Fibroblast of skin of back (primary cell): Measurements from ENCODE around the gene ETHE1. TPM values are rescaled to one million over a fixed set of nuclear protein-coding genes. Genes with fewer than 3 reads are reported as not detected.

Experiments used
- DNase-seq: peaks from one replicate; pipeline ENCODE4 v3.0.0-alpha.2; 2013
- polyA plus RNA-seq, 2 experiments: library from polyadenylated mRNA; unstranded; fragments of 120-200 nt; gene quantifications; one replicate each; pipeline ENCODE4 v1.2.1, GENCODE V29; 2013; ENCODE audit not compliant: insufficient read length in 2 of 2

Gene ETHE1
- polyA plus RNA-seq (2013, experiment 1 of 2; ENCODE audit: insufficient read length) = 42.0 TPM
- polyA plus RNA-seq (2013, experiment 2 of 2; ENCODE audit: insufficient read length) = 30.2 TPM

DNA sequence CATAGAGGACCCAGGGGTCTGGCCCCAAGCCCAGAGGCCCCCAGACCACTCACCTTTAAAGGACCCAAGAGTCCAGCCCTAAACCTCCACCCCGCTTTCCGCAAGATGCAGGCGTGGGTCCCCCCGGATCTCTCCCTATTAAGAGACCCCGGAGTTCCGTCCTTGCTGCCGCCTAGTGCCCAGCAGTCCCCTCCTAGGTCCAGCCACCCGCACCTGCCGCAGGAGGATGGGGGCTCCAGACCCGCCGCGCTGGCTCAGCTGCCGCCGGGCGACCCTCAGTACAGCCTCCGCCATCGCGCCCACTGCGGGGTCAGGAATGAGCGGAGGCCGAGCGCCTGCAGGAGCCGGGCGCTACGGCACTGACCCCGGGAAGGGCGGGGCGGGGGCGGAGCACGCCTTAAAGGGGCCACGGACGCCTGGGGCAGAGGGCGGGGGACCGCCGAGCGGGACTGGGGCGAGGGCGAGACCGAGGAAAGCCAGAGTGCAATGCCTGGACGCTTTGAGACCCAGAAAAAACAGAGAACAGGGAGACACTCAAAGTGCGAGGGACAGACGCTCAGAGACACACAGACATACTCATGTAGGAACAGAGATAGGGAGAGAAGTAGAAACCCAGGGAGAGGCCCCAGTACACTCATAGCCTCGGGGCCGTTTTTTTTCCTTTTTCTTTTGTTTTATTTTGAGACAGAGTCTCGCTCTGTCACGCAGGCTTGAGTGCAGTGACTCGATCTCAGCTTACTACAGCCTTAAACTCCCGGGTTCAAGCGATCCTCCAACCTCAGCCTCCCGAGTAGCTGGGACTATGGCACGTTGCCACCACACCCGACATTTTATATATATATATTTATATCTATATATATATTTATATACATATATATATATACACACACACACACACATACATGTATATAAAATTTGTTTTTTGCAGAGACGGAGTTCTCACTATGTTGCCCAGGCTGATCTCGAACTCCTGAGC, at the start of gene ETHE1:
TSS of gene ETHE1 (minus strand) at position 318 of the 976 bp plus-strand sequence. CDS start at position 294, 24 bp downstream.
- peak; percentile 66 for DNase-seq

DNA sequence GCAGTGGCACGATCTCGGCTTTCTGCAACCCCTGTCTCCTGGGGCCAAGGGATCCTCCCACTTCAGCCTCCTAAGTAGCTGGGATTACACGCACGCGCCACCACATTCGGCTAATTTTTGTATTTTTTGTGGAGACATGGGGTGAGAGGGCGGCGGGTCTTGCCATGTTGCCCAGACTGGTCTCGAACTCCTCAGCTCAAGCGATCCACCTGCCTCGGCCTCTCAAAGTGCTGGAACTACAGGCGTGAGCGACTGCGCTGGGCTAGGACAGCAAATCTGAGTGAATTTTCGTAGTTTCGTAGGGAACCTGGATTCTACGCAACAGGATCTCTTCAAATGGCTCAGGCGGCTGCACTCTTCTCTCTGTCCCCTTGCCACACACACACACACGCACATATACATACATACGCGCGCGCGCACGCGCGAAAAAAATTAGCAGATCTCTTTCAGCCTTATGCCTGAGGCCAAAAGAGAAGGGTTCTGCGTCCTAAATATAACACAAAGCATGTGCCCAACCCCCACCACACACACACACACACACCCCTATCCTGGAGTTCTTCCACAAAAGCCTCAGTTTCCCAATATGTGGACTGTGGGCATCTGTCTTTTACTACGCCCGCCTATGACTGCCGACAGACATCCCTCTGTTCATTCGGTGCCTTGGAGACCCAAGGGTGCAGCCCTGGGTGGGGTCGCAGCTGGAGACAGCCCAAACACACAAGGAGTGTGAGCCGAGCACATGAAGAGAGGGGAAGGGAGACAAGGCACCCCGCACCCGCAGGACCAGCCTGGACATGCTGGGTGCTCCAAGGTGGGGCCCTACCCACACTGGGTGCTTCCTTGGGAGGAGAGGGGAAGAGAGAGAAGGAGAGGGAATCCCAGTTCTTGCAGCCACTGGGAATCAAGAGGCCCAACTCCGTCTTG, 49.2 kb upstream of the ETHE1 start:
- DNase-seq = no peak

DNA sequence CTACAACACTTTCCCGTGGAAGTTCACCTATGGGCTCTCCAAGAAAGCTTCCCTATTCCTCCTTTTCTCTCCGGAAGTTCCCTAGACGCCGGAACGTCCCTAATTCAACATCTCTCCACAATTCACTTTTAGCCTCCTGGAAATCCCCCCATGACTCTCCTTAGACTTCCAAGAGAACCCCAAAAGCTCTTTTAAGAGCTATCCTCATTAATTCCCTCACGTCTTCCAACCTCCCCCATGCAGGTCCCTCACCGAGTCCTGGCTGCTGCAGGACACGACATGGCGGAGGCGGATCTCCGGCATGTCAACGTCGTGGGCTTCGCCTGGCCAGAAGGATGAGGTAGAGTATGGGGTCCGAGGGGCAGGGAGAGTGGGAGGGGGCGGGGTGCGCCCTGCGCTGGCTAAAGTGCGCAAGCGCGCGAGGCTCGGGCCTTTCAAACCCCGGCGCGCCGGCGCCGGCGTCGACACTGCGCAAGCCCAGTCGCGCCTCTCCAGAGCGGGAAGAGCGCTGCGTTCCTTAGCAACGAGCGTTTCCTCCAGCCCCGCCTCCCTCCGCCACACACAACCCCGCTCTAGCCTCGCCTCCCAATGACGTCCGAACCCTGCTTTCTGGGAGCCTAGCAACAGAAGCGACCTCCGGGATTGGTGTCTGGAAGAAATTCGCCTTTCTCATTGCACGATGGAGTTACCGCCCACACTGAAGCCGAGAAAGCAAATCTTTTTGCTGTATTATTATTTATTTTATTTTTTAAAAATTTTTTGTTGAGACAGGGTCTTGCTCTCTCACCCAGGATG, 48.4 kb upstream of the ETHE1 start, which contains the start of the genes PINLYP and XRCC1:
TSS of gene PINLYP (plus strand) at position 646 of the 795 bp plus-strand sequence. CDS start 1,391 bp downstream, outside the sequence.
TSS of gene XRCC1 (minus strand) at position 372 of the 795 bp plus-strand sequence. CDS start at position 303, 69 bp downstream.
- peak; percentile 99 for DNase-seq

- no peak for DNase-seq
Observed at GRCh38 chr19:43574424-43575155, 47.6 kb upstream of the ETHE1 start.

- no peak for DNase-seq
Observed at GRCh38 chr19:43572171-43572588, 45.2 kb upstream of the ETHE1 start.

DNA sequence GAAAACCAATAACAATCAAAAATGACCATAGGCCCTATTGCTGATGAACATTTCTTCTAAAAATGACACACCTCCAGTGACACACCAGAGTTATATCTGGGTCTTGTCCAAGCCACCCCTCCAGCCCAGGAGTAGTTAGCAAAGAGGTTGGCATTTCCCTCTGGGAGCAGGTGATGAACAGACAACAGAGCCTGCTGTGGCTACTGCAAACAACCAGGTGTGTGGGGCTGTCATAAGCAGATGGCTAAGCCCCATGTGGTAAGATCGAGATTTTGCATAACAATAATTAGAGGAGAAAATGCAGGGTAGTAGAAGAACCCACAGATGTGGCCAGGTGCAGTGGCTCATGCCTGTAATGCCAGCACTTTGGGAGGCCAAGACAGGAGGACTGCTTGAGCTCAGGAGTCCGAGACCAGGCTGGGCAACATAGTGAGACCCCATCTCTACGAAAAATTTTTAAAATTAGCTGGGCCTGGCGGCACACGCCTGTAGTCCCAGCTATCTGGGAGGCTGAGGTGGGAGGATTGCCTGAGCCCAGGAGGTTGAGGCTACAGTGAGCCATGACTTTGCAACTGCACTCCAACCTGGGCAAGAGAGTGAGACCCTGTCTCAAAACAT, 43.3 kb upstream of the ETHE1 start:
- DNase-seq = no peak

DNA sequence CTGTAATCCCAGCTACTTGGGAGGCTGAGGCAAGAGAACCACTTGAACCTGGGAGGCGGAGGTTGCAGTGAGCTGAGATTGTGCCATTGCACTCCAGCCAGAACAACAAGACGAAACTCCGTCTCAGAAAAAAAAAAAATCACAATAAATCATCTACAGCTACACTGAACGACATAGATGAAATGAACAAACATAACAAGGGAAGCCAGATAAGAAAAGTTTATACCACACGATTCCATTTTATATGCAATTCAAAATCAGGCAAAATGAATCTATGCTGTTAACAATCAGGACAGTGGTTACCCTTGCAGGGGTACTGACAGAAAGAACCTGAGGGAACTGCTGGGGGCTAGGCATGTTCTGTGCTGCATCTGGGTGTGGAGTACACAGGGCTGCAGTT, 42.7 kb upstream of the ETHE1 start:
- no peak for DNase-seq

- no peak for DNase-seq
Observed at GRCh38 chr19:43564800-43565199, 37.8 kb upstream of the ETHE1 start.

GRCh38 chr19:43563816-43564457, 36.9 kb upstream of the ETHE1 start:
- no peak for DNase-seq

GRCh38 chr19:43562698-43563241, 35.8 kb upstream of the ETHE1 start:
- DNase-seq = peak; percentile 94

DNA sequence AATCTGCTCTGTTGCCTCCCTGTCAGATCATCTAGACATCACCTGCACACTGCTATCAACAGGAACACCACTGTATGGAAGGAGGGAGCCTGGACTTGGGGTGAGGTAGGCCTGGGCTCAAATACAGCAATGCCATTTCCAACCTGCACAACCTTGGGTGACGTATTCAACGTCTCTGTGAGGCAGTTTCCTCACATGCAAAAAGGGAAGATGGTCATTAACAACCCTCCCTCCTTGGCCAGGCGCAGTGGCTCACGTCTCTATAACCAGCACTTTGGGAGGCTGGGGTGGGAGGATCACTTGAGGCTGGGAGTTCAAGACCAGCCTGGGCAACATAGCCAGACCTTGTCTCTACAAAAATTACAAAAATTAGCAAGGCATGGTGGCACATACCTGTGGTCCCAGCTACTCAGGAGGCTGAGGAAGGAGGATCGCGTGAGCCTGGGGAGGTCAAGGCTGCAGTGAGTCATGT, 35.3 kb upstream of the ETHE1 start:
- DNase-seq = no peak

GRCh38 chr19:43561139-43561970, 34.4 kb upstream of the ETHE1 start:
- no peak for DNase-seq

DNA sequence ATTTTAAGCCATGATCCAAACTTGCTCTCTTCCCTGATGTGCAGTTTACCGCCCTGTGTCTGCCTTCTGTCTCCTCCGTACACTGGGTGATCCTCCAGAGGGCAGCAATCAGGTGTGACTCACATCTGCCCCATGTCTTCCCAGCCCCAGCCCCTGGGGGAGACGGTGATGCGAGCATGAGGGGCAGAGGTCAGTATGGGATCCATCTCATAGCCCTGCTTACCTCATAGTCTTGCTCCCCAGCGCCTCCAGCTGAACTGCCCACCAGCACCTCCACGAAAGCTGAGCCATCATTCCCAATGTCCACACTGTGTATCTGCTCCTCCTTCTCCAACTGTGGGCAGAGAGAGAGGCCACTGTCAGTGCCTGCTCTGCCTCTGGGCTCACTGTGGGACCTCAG, 33.7 kb upstream of the ETHE1 start:
- peak; percentile 37 for DNase-seq

GRCh38 chr19:43555185-43555770, 28.3 kb upstream of the ETHE1 start:
- DNase-seq = peak; percentile 65

GRCh38 chr19:43554317-43554895, 27.4 kb upstream of the ETHE1 start:
- DNase-seq = no peak

DNA sequence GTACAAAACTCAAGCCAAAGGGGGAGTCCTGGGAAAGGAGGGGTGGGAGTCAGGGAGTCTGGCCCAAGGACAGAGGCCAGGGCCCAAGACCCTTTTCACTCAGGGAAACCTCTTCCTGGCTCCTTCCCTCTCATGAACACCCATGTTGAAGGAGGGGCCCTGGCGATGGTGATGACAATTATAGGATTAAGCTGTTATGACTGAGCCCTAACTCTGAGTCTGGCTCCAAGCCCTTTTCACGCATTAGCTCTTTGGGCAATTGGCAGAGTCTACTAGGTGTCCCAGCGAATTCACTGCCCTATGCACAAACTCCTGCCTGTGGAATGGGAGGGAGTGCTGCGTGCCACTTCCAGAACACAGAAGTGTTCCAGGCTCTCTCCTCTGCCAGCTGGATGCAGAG, 26.7 kb upstream of the ETHE1 start:
- DNase-seq = no peak

DNA sequence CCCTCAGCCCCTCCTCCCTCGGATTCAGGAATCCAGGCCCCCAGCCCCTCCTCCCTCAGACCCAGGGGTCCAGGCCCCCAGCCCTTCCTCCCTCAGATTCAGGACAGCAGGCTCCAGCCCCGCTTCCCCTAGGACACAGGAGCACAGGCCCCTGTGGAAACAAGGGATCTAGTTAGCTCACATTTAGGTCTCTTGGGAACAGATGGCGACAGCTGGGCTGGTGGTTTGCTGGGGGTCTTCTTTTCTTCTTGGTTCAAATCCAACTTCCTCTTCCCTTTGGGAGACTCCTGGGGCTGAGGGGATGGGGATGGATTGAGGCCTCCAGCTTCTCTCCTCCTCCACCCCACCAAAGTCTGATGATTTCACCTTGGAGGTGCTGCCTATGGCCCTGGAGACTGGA, 25.6 kb upstream of the ETHE1 start:
- DNase-seq = no peak

- DNase-seq = no peak
Observed at GRCh38 chr19:43552198-43552450, 25.1 kb upstream of the ETHE1 start.
